Endothelial cell (in vitro differentiated cells): ENCODE results near the gene MPZL1. TPM values are rescaled to one million over a fixed set of nuclear protein-coding genes. Genes with fewer than 3 reads are reported as not detected.
A peak's percentile ranks its signal among the peaks of the same experiment; 100 is the strongest.

ENCODE experiments used
- DNase-seq: peaks from one replicate; pipeline ENCODE4 v3.0.0; 2021; ENCODE audit warnings: low spot score
- H3K27ac Mint-ChIP-seq: one replicate; pipeline ENCODE4 v1.8.0; 2021; ENCODE audit warnings: mixed read lengths, inconsistent platforms; ENCODE audit not compliant: unreplicated experiment
- H3K27me3 Mint-ChIP-seq: one replicate; pipeline ENCODE4 v1.8.0; 2021; ENCODE audit warnings: mild to moderate bottlenecking, moderate library complexity, mixed read lengths, inconsistent platforms; ENCODE audit not compliant: unreplicated experiment
- H3K36me3 Mint-ChIP-seq: one replicate; pipeline ENCODE4 v1.8.0; 2021; ENCODE audit warnings: mild to moderate bottlenecking, low read depth, mixed read lengths, inconsistent platforms; ENCODE audit not compliant: unreplicated experiment
- H3K4me1 Mint-ChIP-seq: one replicate; pipeline ENCODE4 v1.8.0; 2021; ENCODE audit warnings: mild to moderate bottlenecking, mixed read lengths, inconsistent platforms; ENCODE audit not compliant: unreplicated experiment
- H3K4me3 Mint-ChIP-seq: one replicate; pipeline ENCODE4 v1.8.0; 2021; ENCODE audit warnings: mild to moderate bottlenecking, mixed read lengths, inconsistent platforms; ENCODE audit not compliant: unreplicated experiment
- H3K9me3 Mint-ChIP-seq: one replicate; pipeline ENCODE4 v1.8.0; 2021; ENCODE audit warnings: mixed read lengths, inconsistent platforms; ENCODE audit not compliant: unreplicated experiment
- CTCF ChIP-seq: fragments of 200-600 bp; sonication (generic); IDR thresholded peaks from one replicate; pipeline ENCODE4 v1.5.0; 2021; ENCODE audit warnings: antibody characterized with exemption; ENCODE audit not compliant: unreplicated experiment
- total RNA-seq: library from RNA; stranded (reverse); fragmentation: NEBNext Ultra II Directional; extraction: Animal tissue kit (Norgen Biotek cat#: 25700); gene quantifications from one replicate; pipeline ENCODE4 v1.2.1, GENCODE V29; 2021; ENCODE audit not compliant: unreplicated experiment

The MPZL1 gene
- total RNA-seq, 1 donor from 2014 or later: 441 TPM

- H3K27ac Mint-ChIP-seq: no peak overlapping the region
- no peak for DNase-seq
- peaks cover 2% of the 10 kb centered on the region for H3K27me3 Mint-ChIP-seq
- TF ChIP-seq CTCF: no peak
- H3K4me1 Mint-ChIP-seq: peaks cover 53% of the 10 kb centered on the region
- H3K9me3 Mint-ChIP-seq: no peaks in the 10 kb centered on the region
- H3K4me3 Mint-ChIP-seq: no peak overlapping the region
- peaks cover 17% of the 10 kb centered on the region for H3K36me3 Mint-ChIP-seq
These were observed 35.9 kb upstream of the MPZL1 start for GRCh38 chr1:167685844-167686243.

- peaks cover 26% of the 10 kb centered on the region for H3K36me3 Mint-ChIP-seq
- no peaks in the 10 kb centered on the region for H3K9me3 Mint-ChIP-seq
- no peak overlapping the region for H3K27ac Mint-ChIP-seq
These were observed 33.8 kb upstream of the MPZL1 start for GRCh38 chr1:167687919-167688519.

GRCh38 chr1:167689567-167689920 lies 32.2 kb upstream of the MPZL1 start:
- H3K4me3 Mint-ChIP-seq: no peak overlapping the region
- no peak for TF ChIP-seq CTCF
- no peaks in the 10 kb centered on the region for H3K9me3 Mint-ChIP-seq
- peaks cover 41% of the 10 kb centered on the region for H3K36me3 Mint-ChIP-seq
- DNase-seq: no peak
- peaks cover 27% of the 10 kb centered on the region for H3K4me1 Mint-ChIP-seq
- peaks cover 2% of the 10 kb centered on the region for H3K27me3 Mint-ChIP-seq
- H3K27ac Mint-ChIP-seq: no peak overlapping the region

More at GRCh38 chr1:167687919-167688519, 33.8 kb upstream of the MPZL1 start:
- Mint-ChIP-seq H3K4me3 (no peak overlapping the region), H3K4me1 (peaks cover 42% of the 10 kb centered on the region), H3K27me3 (peaks cover 2% of the 10 kb centered on the region)
- peak; percentile 88 for TF ChIP-seq CTCF
- peak; percentile 80 for DNase-seq

- TF ChIP-seq CTCF: no peak
- Mint-ChIP-seq H3K9me3 (no peaks in the 10 kb centered on the region), H3K36me3 (peaks cover 42% of the 10 kb centered on the region), H3K4me3 (no peak overlapping the region), H3K4me1 (peaks cover 25% of the 10 kb centered on the region), H3K27ac (no peak overlapping the region), H3K27me3 (peaks cover 3% of the 10 kb centered on the region)
- no peak for DNase-seq
These were observed 31.7 kb upstream of the MPZL1 start for GRCh38 chr1:167690053-167690452.

- H3K9me3 Mint-ChIP-seq: no peaks in the 10 kb centered on the region
- DNase-seq: no peak
- peaks cover 15% of the 10 kb centered on the region for H3K4me1 Mint-ChIP-seq
- no peak overlapping the region for H3K4me3 Mint-ChIP-seq
- no peak overlapping the region for H3K27ac Mint-ChIP-seq
- peaks cover 5% of the 10 kb centered on the region for H3K27me3 Mint-ChIP-seq
- TF ChIP-seq CTCF: no peak
- H3K36me3 Mint-ChIP-seq: peaks cover 63% of the 10 kb centered on the region
These were observed 28.2 kb upstream of the MPZL1 start for GRCh38 chr1:167693425-167694045.
